Measurements from ENCODE around the gene DGCR6L. TPM values are rescaled to one million over a fixed set of nuclear protein-coding genes. Genes with fewer than 3 reads are reported as not detected.
"Not testable (repeated sequence)": the region's sequence is repeated elsewhere in the genome, so short reads cannot be mapped to it uniquely, and the experiment has no call there.

The DGCR6L gene
- total RNA-seq, 4 donors from 2014 or later: 27.7 to 52.3 (median 36.9) TPM

GRCh38 chr22:20305894-20306645 is 13.8 kb downstream of the DGCR6L start:
- no peaks in the 10 kb centered on the region for H3K36me3 ChIP-seq
- intact Hi-C loops (cut with DNase I; ENCODE audit: low total_unique reads): no loop called here
- in situ Hi-C loops (cut with MboI; ENCODE audit: low pct_ligation_motif_present in 1 of 4, low pct_unique_long_range_greater_than_20kb in 1 of 4, low sequenced_read_pairs in 3 of 4): no loop called here
- no peak overlapping the region for H3K4me3 ChIP-seq
- WGBS, 2 donors (ENCODE audit: low coverage in 1 of 2): 75% methylated on average over 15 of the region's 21 CpGs; no CpG with 5 or more reads in 1 of the 2 donors
- TF ChIP-seq EP300 (IDR thresholded peaks at IDR 0.05; ENCODE audit: low read depth) (no peak), POLR2A (IDR thresholded peaks at IDR 0.05) (no peak), CTCF (IDR thresholded peaks at IDR 0.05) (no peak)
- H3K4me1 ChIP-seq: no peaks in the 10 kb centered on the region
- no peak overlapping the region for H3K27ac ChIP-seq
- DNase-seq: no peak
- peaks cover 21% of the 10 kb centered on the region for H3K27me3 ChIP-seq
- H3K9me3 ChIP-seq: no peaks in the 10 kb centered on the region

GRCh38 chr22:20305230-20305893 is 14.5 kb downstream of the DGCR6L start:
- intact Hi-C loops (cut with DNase I; ENCODE audit: low total_unique reads); DNase-seq: not testable (repeated sequence)

GRCh38 chr22:20304646-20305045 is 15.2 kb downstream of the DGCR6L start:
- in situ Hi-C loops (cut with MboI; ENCODE audit: low pct_ligation_motif_present in 1 of 4, low pct_unique_long_range_greater_than_20kb in 1 of 4, low sequenced_read_pairs in 3 of 4): no loop called here
- 77% methylated on average over 9 of the region's 9 CpGs; no CpG with 5 or more reads in 1 of the 2 donors for WGBS, 2 donors (ENCODE audit: low coverage in 1 of 2)
- no peaks in the 10 kb centered on the region for H3K36me3 ChIP-seq

More at GRCh38 chr22:20305230-20305893, 14.5 kb downstream of the DGCR6L start:
- H3K9me3 ChIP-seq; H3K4me1 ChIP-seq; H3K4me3 ChIP-seq; H3K27ac ChIP-seq; H3K36me3 ChIP-seq; in situ Hi-C loops (cut with MboI; ENCODE audit: low pct_ligation_motif_present in 1 of 4, low pct_unique_long_range_greater_than_20kb in 1 of 4, low sequenced_read_pairs in 3 of 4): not testable (repeated sequence)
- peaks cover 26% of the 10 kb centered on the region for H3K27me3 ChIP-seq
- WGBS, 2 donors (ENCODE audit: low coverage in 1 of 2): 86% methylated on average over 8 of the region's 12 CpGs; no CpG with 5 or more reads in 1 of the 2 donors

GRCh38 chr22:20303229-20303534 is 16.7 kb downstream of the DGCR6L start:
- Histone ChIP-seq H3K27me3 (peaks cover 38% of the 10 kb centered on the region), H3K4me1 (peaks cover 0 to 15% (median 14%) of the 10 kb centered on the region in 4 donors)
- DNase-seq; H3K36me3 ChIP-seq; H3K4me3 ChIP-seq; H3K9me3 ChIP-seq; intact Hi-C loops (cut with DNase I; ENCODE audit: low total_unique reads); in situ Hi-C loops (cut with MboI; ENCODE audit: low pct_ligation_motif_present in 1 of 4, low pct_unique_long_range_greater_than_20kb in 1 of 4, low sequenced_read_pairs in 3 of 4); H3K27ac ChIP-seq: not testable (repeated sequence)
- WGBS, 2 donors (ENCODE audit: low coverage in 1 of 2): 43% methylated on average over 5 of the region's 7 CpGs; no CpG with 5 or more reads in 1 of the 2 donors

More at GRCh38 chr22:20304646-20305045, 15.2 kb downstream of the DGCR6L start:
- no peak for DNase-seq
- intact Hi-C loops (cut with DNase I; ENCODE audit: low total_unique reads): no loop called here
- peaks cover 32% of the 10 kb centered on the region for H3K27me3 ChIP-seq
- no peaks in the 10 kb centered on the region for H3K9me3 ChIP-seq
- TF ChIP-seq POLR2AphosphoS5 (IDR thresholded peaks at IDR 0.05) (no peak), POLR2A (IDR thresholded peaks at IDR 0.05) (no peak)
- no peak overlapping the region for H3K27ac ChIP-seq
- no peak overlapping the region for H3K4me3 ChIP-seq
- peaks cover 0 to 7% (median 6%) of the 10 kb centered on the region in 4 donors for H3K4me1 ChIP-seq

- peaks cover 38% of the 10 kb centered on the region for H3K27me3 ChIP-seq
- H3K9me3 ChIP-seq: no peaks in the 10 kb centered on the region
- in situ Hi-C loops (cut with MboI; ENCODE audit: low pct_ligation_motif_present in 1 of 4, low pct_unique_long_range_greater_than_20kb in 1 of 4, low sequenced_read_pairs in 3 of 4): no loop called here
- 65 to 70% methylated on average over 5 to 12 of the region's 13 CpGs for WGBS, 2 donors (ENCODE audit: low coverage in 1 of 2)
- no peak overlapping the region for H3K4me3 ChIP-seq
- H3K27ac ChIP-seq: no peak overlapping the region
- no peaks in the 10 kb centered on the region for H3K36me3 ChIP-seq
- TF ChIP-seq POLR2A (IDR thresholded peaks at IDR 0.05) (no peak), CTCF (IDR thresholded peaks at IDR 0.05) (no peak), POLR2AphosphoS5 (IDR thresholded peaks at IDR 0.05) (no peak), EP300 (IDR thresholded peaks at IDR 0.05; ENCODE audit: low read depth) (no peak)
- intact Hi-C loops (cut with DNase I; ENCODE audit: low total_unique reads): no loop called here
- no peak for DNase-seq
- peaks cover 0 to 15% (median 14%) of the 10 kb centered on the region in 4 donors for H3K4me1 ChIP-seq
These were observed 17.2 kb downstream of the DGCR6L start for GRCh38 chr22:20302438-20303228.

All from transverse colon (tissue), 4 donors.